Breast epithelium (tissue), 3 donors: ENCODE measurements around the gene EIF2B1.

Source experiments
- CTCF ChIP-seq, 3 donors: fragments of 450-650 bp; IDR thresholded peaks; one replicate each; pipeline ENCODE4 v1.5.1; 2016 to 2017; ENCODE audit warnings: antibody characterized with exemption in 3 of 3, mild to moderate bottlenecking in 3 of 3, moderate library complexity in 3 of 3
- POLR2A ChIP-seq: fragments of 450-650 bp; IDR thresholded peaks from one replicate; pipeline ENCODE4 v1.6.1; 2016; ENCODE audit warnings: antibody characterized with exemption, mild to moderate bottlenecking, moderate library complexity
- POLR2AphosphoS5 ChIP-seq, 3 donors: sonication (generic); formaldehyde crosslinking; IDR thresholded peaks; one replicate each; pipeline ENCODE4 v1.6.1; 2017; ENCODE audit warnings: antibody characterized with exemption in 3 of 3

GRCh38 chr12:123580772-123581171 is 52.7 kb downstream of the EIF2B1 start:
- no peak for TF ChIP-seq CTCF (IDR thresholded peaks at IDR 0.05)
- TF ChIP-seq POLR2AphosphoS5 (IDR thresholded peaks at IDR 0.05): no peak
- no peak for TF ChIP-seq POLR2A
